Endothelial cell of umbilical vein (primary cell): ENCODE data around the gene PHOSPHO1. TPM values are rescaled to one million over a fixed set of nuclear protein-coding genes. Genes with fewer than 3 reads are reported as not detected.

ENCODE experiments used
- BruUV-seq: library from RNA; stranded (reverse); fragments of 400-500 nt; replicated peaks from 2 replicates; lab custom pipeline; 2021; lab: Mats Ljungman, UMichigan
- CTCF ChIA-PET: fragments of 300-600, 350-600 bp; sonication (Branson Sonifier 250); formaldehyde crosslinking; loops from one replicate; lab custom pipeline; 2021; ENCODE audit warnings: antibody characterized with exemption, inconsistent platforms; lab: Charles Lee
- POLR2A ChIA-PET: fragments of 300-600, 350-600 bp; sonication (Branson Sonifier 250); formaldehyde crosslinking; loops from one replicate; lab custom pipeline; 2021; ENCODE audit warnings: antibody characterized with exemption, inconsistent platforms; lab: Charles Lee
- DNase-seq: peaks from one replicate; pipeline ENCODE4 v3.0.0-alpha.2; 2011; ENCODE audit warnings: low read depth, low spot score
- FAIRE-seq: peaks from 2 replicates; lab custom pipeline; 2011; peaks lifted over from hg19 to GRCh38; lab: Jason Lieb, UNC
- H2AFZ ChIP-seq: 2 replicates; pipeline ENCODE4 v1.6.0; 2012; ENCODE audit warnings: low read depth, low read length, control low read depth, inconsistent platforms
- H3K27ac ChIP-seq: 2 replicates; pipeline ENCODE4 v1.5.1; 2011; ENCODE audit warnings: low read depth, mild to moderate bottlenecking, control low read depth, low read length, moderate library complexity; ENCODE audit not compliant: insufficient read depth
- H3K27me3 ChIP-seq, 2 experiments: 2 replicates each; pipeline versions ENCODE4 v1.6.0 to v1.6.1; 2011; ENCODE audit warnings: low read length in 2 of 2, mixed read lengths in 1 of 2; ENCODE audit not compliant: control insufficient read depth in 2 of 2, insufficient read depth in 2 of 2
- H3K36me3 ChIP-seq, 2 experiments: 2 replicates in 1 of 2; 3 replicates in 1 of 2; pipeline ENCODE4 v1.5.1; 2011; ENCODE audit warnings: low read length in 2 of 2, mild to moderate bottlenecking in 1 of 2, moderate library complexity in 1 of 2; ENCODE audit not compliant: control insufficient read depth in 2 of 2, insufficient read depth in 2 of 2; ENCODE audit errors: extremely low read depth in 1 of 2
- H3K4me1 ChIP-seq: 3 replicates; pipeline ENCODE4 v1.5.1; 2011; ENCODE audit warnings: mild to moderate bottlenecking, low read length; ENCODE audit not compliant: control insufficient read depth, insufficient read depth; ENCODE audit errors: extremely low read depth
- H3K4me2 ChIP-seq: 2 replicates; pipeline ENCODE4 v1.6.1; 2011; ENCODE audit warnings: low read length, control low read depth, mixed read lengths; ENCODE audit not compliant: insufficient read depth
- H3K4me3 ChIP-seq, 3 experiments: fragments of 200-600 bp in 1 of 3; sonication (generic), shearing (Covaris generic) in 1 of 3; replicated peaks in 1 of 3; 2 replicates each; pipeline ENCODE4 v1.5.1; 2011 to 2016; ENCODE audit warnings: control low read depth in 3 of 3, low read length in 3 of 3, mild to moderate bottlenecking in 2 of 3, inconsistent platforms in 1 of 3, low read depth in 1 of 3, moderate library complexity in 1 of 3; ENCODE audit not compliant: insufficient read depth in 1 of 3
- H3K79me2 ChIP-seq: 2 replicates; pipeline ENCODE4 v1.6.0; 2012; ENCODE audit warnings: low read length, inconsistent platforms; ENCODE audit not compliant: control insufficient read depth, insufficient read depth
- H3K9ac ChIP-seq: replicated peaks from 2 replicates; pipeline ENCODE3; 2011; ENCODE audit warnings: low read length, control low read depth; ENCODE audit not compliant: insufficient read depth; ENCODE audit errors: extremely low read depth
- H3K9me1 ChIP-seq: replicated peaks from 3 replicates; pipeline ENCODE4 v1.6.0; 2011; ENCODE audit warnings: mild to moderate bottlenecking, low read length; ENCODE audit not compliant: control insufficient read depth, insufficient read depth; ENCODE audit errors: extremely low read depth
- H3K9me3 ChIP-seq: replicated peaks from 2 replicates; pipeline ENCODE4 v1.5.1; 2012; ENCODE audit warnings: low read length, inconsistent platforms; ENCODE audit not compliant: control insufficient read depth, insufficient read depth
- H4K20me1 ChIP-seq: replicated peaks from 2 replicates; pipeline ENCODE3; 2011; ENCODE audit warnings: mild to moderate bottlenecking, low read length; ENCODE audit not compliant: control insufficient read depth, insufficient read depth; ENCODE audit errors: extremely low read depth
- FOS ChIP-seq: IDR thresholded peaks from 2 replicates; pipeline ENCODE4 v1.6.1; 2011; ENCODE audit warnings: mild to moderate bottlenecking, low read length, moderate library complexity, borderline replicate concordance; ENCODE audit not compliant: insufficient read depth
- GATA2 ChIP-seq: IDR thresholded peaks from 2 replicates; pipeline ENCODE4 v1.7.0; 2011; ENCODE audit warnings: low read depth, mild to moderate bottlenecking, moderate library complexity, mixed read lengths, low read length; ENCODE audit not compliant: insufficient read length, insufficient read depth
- JUN ChIP-seq: IDR thresholded peaks from 2 replicates; pipeline ENCODE4 v1.6.1; 2011; ENCODE audit warnings: borderline replicate concordance, low read depth; ENCODE audit not compliant: insufficient read length, insufficient read depth
- MYC ChIP-seq: IDR thresholded peaks from one replicate; pipeline ENCODE4 v1.6.1; 2011; ENCODE audit warnings: mild to moderate bottlenecking, low read depth, low read length
- POLR2AphosphoS5 ChIP-seq: IDR thresholded peaks from 2 replicates; pipeline ENCODE4 v1.6.1; 2012; ENCODE audit warnings: low read depth, mild to moderate bottlenecking, control low read depth, low read length, moderate library complexity; ENCODE audit not compliant: insufficient read depth
- dilution Hi-C: fragments of 300-500 bp; cut with MboI; formaldehyde crosslinking; loops from one replicate; pipeline ENCODE4 v1.15.0; 2019; ENCODE audit warnings: low sequenced_read_pairs; ENCODE audit not compliant: extremely low pct_ligation_motif_present
- intact Hi-C: fragments of 100-400 bp; cut with micrococcal nuclease; formaldehyde crosslinking; loops from one replicate; pipeline ENCODE4 v1.10.0; 2022
- polyA plus RNA-seq, 4 experiments: library from polyadenylated mRNA; depleted of rRNA in 3 of 4; stranded (reverse) in 3 of 4; unstranded in 1 of 4; fragments of >200 nt; gene quantifications; 2 replicates each; pipeline versions ENCODE4 v1.2.1 to v1.2.3, GENCODE V29; 2011 to 2012; ENCODE audit warnings: missing spikeins in 1 of 4
- total RNA-seq: library from RNA; stranded (reverse); gene quantifications from 2 replicates; pipeline ENCODE4 v1.2.3, GENCODE V29; 2021
- TF ChIP-seq, protein P1 (sequence below): IDR thresholded peaks from 2 replicates; pipeline ENCODE4 v1.6.1; 2011; ENCODE audit not compliant: insufficient read depth, insufficient read length
- TF ChIP-seq, protein P2 (sequence below), 2 donors: IDR thresholded peaks; 1 replicate in 1 of 2; 2 replicates in 1 of 2; pipeline ENCODE4 v1.5.1; 2011; ENCODE audit warnings: low read length in 2 of 2, mild to moderate bottlenecking in 2 of 2, moderate library complexity in 2 of 2, control low read depth in 1 of 2, inconsistent platforms in 1 of 2, low read depth in 1 of 2; ENCODE audit not compliant: insufficient read depth in 1 of 2; ENCODE audit errors: extremely low read depth in 1 of 2

PHOSPHO1 gene
- total and polyA plus RNA-seq, 2 donors (not counting 3 experiments of a cell fraction or from before 2014, with no cell fraction given), result 0.23 TPM; not detected in 1

DNA sequence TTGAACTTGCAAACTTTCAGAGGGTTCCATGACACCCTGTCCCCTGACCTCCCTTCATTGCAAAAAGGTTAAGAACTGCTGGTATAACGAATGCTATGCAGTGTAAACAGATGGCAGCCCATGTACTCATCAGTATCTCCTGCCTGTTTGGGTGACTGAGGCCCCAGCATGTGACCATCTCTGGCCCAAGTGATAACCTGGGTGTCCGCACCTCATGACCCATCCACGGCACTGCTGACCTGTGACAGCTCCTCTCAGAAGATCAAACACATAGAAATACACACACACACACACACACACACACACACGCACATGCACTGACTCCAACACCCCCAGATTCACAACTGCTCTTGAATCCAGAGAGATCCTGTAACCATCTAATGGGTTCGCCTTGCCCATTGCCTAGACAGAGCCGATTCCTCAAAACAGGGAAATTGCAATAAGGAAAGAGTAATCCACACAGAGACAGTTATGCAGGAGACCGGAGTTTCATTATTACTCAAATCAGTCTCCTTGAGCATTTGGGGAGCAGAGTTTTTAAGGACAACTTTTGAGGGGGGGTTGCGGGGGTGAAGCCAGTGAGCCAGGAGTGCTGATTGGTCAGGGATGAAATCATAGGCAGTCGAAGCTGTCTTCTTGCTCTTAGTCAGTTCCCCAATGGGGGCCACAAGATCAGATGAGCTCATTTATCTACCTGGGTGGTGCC is 11.3 kb upstream of the PHOSPHO1 start:
- Histone ChIP-seq H4K20me1 (no peaks in the 10 kb centered on the region), H3K9me3 (no peaks in the 10 kb centered on the region), H3K4me1 (no peaks in the 10 kb centered on the region), H3K9ac (no peak overlapping the region), H3K4me2 (no peak overlapping the region), H2AFZ (no peak overlapping the region), H3K9me1 (no peaks in the 10 kb centered on the region), H3K79me2 (no peaks in the 10 kb centered on the region), H3K27me3 (peaks cover 0 to 1% of the 10 kb centered on the region in 2 experiments), H3K4me3 (no peak overlapping the region), H3K36me3 (no peaks in the 10 kb centered on the region), H3K27ac (no peak overlapping the region)
- no TSS peak for BruUV-seq
- no peak for DNase-seq
- TF ChIP-seq JUN (no peak), FOS (no peak), MYC (no peak), POLR2AphosphoS5 (no peak), GATA2 (no peak)
- TF ChIP-seq, protein P1, sequence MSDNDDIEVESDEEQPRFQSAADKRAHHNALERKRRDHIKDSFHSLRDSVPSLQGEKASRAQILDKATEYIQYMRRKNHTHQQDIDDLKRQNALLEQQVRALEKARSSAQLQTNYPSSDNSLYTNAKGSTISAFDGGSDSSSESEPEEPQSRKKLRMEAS, result no peak
- TF ChIP-seq, protein P2, sequence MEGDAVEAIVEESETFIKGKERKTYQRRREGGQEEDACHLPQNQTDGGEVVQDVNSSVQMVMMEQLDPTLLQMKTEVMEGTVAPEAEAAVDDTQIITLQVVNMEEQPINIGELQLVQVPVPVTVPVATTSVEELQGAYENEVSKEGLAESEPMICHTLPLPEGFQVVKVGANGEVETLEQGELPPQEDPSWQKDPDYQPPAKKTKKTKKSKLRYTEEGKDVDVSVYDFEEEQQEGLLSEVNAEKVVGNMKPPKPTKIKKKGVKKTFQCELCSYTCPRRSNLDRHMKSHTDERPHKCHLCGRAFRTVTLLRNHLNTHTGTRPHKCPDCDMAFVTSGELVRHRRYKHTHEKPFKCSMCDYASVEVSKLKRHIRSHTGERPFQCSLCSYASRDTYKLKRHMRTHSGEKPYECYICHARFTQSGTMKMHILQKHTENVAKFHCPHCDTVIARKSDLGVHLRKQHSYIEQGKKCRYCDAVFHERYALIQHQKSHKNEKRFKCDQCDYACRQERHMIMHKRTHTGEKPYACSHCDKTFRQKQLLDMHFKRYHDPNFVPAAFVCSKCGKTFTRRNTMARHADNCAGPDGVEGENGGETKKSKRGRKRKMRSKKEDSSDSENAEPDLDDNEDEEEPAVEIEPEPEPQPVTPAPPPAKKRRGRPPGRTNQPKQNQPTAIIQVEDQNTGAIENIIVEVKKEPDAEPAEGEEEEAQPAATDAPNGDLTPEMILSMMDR (IDR thresholded peaks at IDR 0.05; ENCODE audit: extremely low read depth in 1 of 2, insufficient read depth in 1 of 2, low read depth in 1 of 2, low read length in 2 of 2), result no peak
- no peak for FAIRE-seq
- ChIA-PET POLR2A (no interaction called here), CTCF (no interaction called here)
- dilution Hi-C loops (no loop called here), intact Hi-C loops (no loop called here)
